Measurements from ENCODE around the gene LDB3. TPM values are rescaled to one million over a fixed set of nuclear protein-coding genes. Genes with fewer than 3 reads are reported as not detected.
"Not testable (repeated sequence)": the region's sequence is repeated elsewhere in the genome, so short reads cannot be mapped to it uniquely, and the experiment has no call there.

LDB3 gene
- total RNA-seq, 4 donors from 2014 or later, result 2.2 to 32.5 (median 2.9) TPM

GRCh38 chr10:86734207-86734988 lies 66.1 kb downstream of the LDB3 start:
- no peaks in the 10 kb centered on the region for H3K27me3 ChIP-seq
- H3K9me3 ChIP-seq, result no peaks in the 10 kb centered on the region
- WGBS, 2 donors (ENCODE audit: low coverage in 1 of 2), result 50 to 57% methylated on average over 3 to 4 of the region's 4 CpGs
- intact Hi-C loops (cut with DNase I; ENCODE audit: low total_unique reads) (no loop called here), in situ Hi-C loops (cut with MboI; ENCODE audit: low pct_ligation_motif_present in 1 of 4, low pct_unique_long_range_greater_than_20kb in 1 of 4, low sequenced_read_pairs in 3 of 4) (no loop called here)
- peaks cover 5 to 33% (median 19%) of the 10 kb centered on the region in 4 donors for H3K4me1 ChIP-seq
- DNase-seq, result no peak
- H3K27ac ChIP-seq, result peak overlapping the region; percentile 84 to 94 (median 85)
- H3K36me3 ChIP-seq, result no peaks in the 10 kb centered on the region
- no peak overlapping the region for H3K4me3 ChIP-seq
- TF ChIP-seq EP300 (IDR thresholded peaks at IDR 0.05; ENCODE audit: low read depth), result no peak
- peak in 1 of 3 donors; percentile 10 for TF ChIP-seq POLR2AphosphoS5 (IDR thresholded peaks at IDR 0.05)

- H3K36me3 ChIP-seq; intact Hi-C loops (cut with DNase I; ENCODE audit: low total_unique reads); in situ Hi-C loops (cut with MboI; ENCODE audit: low pct_ligation_motif_present in 1 of 4, low pct_unique_long_range_greater_than_20kb in 1 of 4, low sequenced_read_pairs in 3 of 4); H3K4me3 ChIP-seq; DNase-seq; H3K9me3 ChIP-seq; H3K27me3 ChIP-seq: not testable (repeated sequence)
- WGBS, 2 donors (ENCODE audit: low coverage in 1 of 2), result 55 to 70% methylated on average over 1 to 4 of the region's 4 CpGs
- Histone ChIP-seq H3K27ac (peak overlapping the region; percentile 15 to 94 (median 85)), H3K4me1 (peaks cover 5 to 29% (median 16%) of the 10 kb centered on the region in 4 donors)
- TF ChIP-seq EP300 (IDR thresholded peaks at IDR 0.05; ENCODE audit: low read depth), result peak; percentile 39
- TF ChIP-seq POLR2AphosphoS5 (IDR thresholded peaks at IDR 0.05), result peak in 1 of 3 donors; percentile 25
Observed at GRCh38 chr10:86735278-86735677, 67.0 kb downstream of the LDB3 start.

DNA sequence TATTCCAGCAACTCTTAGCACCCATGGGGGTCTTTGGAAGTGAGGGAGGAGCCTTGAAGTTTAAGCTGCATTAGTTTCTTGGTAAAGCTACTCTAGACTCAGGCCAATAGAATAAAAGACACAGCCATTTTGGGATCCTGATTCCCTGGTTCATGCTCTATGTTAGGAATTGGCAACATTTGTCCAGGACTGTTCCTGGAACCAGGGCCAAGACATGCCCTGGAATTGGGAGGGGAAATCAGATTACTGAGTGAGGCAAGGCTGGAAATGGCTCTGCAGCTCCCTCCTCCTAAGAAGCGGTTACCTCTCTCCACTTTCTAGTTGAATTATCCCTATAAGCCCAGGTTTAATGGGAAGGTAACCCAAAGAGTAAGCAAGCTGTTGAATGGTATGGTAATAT lies 73.9 kb downstream of the LDB3 start:
- no peak for DNase-seq
- 84% methylated on average over 1 of the region's 1 CpG; no CpG with 5 or more reads in 1 of the 2 donors for WGBS, 2 donors (ENCODE audit: low coverage in 1 of 2)
- Histone ChIP-seq H3K4me3 (no peak overlapping the region), H3K27me3 (no peaks in the 10 kb centered on the region), H3K4me1 (peaks cover 12 to 39% (median 21%) of the 10 kb centered on the region in 4 donors), H3K9me3 (no peaks in the 10 kb centered on the region), H3K27ac (peak overlapping the region; percentile 18 to 80 (median 77)), H3K36me3 (no peaks in the 10 kb centered on the region)
- intact Hi-C loops (cut with DNase I; ENCODE audit: low total_unique reads) (no loop called here), in situ Hi-C loops (cut with MboI; ENCODE audit: low pct_ligation_motif_present in 1 of 4, low pct_unique_long_range_greater_than_20kb in 1 of 4, low sequenced_read_pairs in 3 of 4) (no loop called here)
- TF ChIP-seq, protein P1, sequence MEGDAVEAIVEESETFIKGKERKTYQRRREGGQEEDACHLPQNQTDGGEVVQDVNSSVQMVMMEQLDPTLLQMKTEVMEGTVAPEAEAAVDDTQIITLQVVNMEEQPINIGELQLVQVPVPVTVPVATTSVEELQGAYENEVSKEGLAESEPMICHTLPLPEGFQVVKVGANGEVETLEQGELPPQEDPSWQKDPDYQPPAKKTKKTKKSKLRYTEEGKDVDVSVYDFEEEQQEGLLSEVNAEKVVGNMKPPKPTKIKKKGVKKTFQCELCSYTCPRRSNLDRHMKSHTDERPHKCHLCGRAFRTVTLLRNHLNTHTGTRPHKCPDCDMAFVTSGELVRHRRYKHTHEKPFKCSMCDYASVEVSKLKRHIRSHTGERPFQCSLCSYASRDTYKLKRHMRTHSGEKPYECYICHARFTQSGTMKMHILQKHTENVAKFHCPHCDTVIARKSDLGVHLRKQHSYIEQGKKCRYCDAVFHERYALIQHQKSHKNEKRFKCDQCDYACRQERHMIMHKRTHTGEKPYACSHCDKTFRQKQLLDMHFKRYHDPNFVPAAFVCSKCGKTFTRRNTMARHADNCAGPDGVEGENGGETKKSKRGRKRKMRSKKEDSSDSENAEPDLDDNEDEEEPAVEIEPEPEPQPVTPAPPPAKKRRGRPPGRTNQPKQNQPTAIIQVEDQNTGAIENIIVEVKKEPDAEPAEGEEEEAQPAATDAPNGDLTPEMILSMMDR (IDR thresholded peaks at IDR 0.05), result no peak
- TF ChIP-seq EP300 (IDR thresholded peaks at IDR 0.05; ENCODE audit: low read depth) (no peak), POLR2AphosphoS5 (IDR thresholded peaks at IDR 0.05) (no peak), POLR2A (IDR thresholded peaks at IDR 0.05) (no peak)

GRCh38 chr10:86744067-86744725 lies 75.9 kb downstream of the LDB3 start:
- TF ChIP-seq, protein P1 (IDR thresholded peaks at IDR 0.05), result no peak
- TF ChIP-seq EP300 (IDR thresholded peaks at IDR 0.05; ENCODE audit: low read depth), result peak; percentile 95
- TF ChIP-seq POLR2AphosphoS5 (IDR thresholded peaks at IDR 0.05), result peak; percentile 36 to 86 (median 68)
- WGBS, 2 donors (ENCODE audit: low coverage in 1 of 2), result 54% methylated on average over 7 of the region's 7 CpGs; no CpG with 5 or more reads in 1 of the 2 donors
- no peaks in the 10 kb centered on the region for H3K9me3 ChIP-seq
- H3K36me3 ChIP-seq, result no peaks in the 10 kb centered on the region
- no peak overlapping the region for H3K4me3 ChIP-seq
- H3K27me3 ChIP-seq, result no peaks in the 10 kb centered on the region
- DNase-seq, result peak; percentile 25
- intact Hi-C loops (cut with DNase I; ENCODE audit: low total_unique reads) (no loop called here), in situ Hi-C loops (cut with MboI; ENCODE audit: low pct_ligation_motif_present in 1 of 4, low pct_unique_long_range_greater_than_20kb in 1 of 4, low sequenced_read_pairs in 3 of 4) (no loop called here)
- peaks cover 12 to 52% (median 27%) of the 10 kb centered on the region in 4 donors for H3K4me1 ChIP-seq
- H3K27ac ChIP-seq, result peak overlapping the region; percentile 75 to 83 (median 80)
